ENCODE data around the gene CAV2.

The CAV2 gene

GRCh38 chr7:116522247-116522646 is 22.7 kb downstream of the CAV2 start:
- no peak for TF ChIP-seq POLR2AphosphoS5 (IDR thresholded peaks at IDR 0.05; ENCODE audit: low read depth, low read length)
- TF ChIP-seq FOXP2 (optimal IDR thresholded peaks at IDR 0.05; ENCODE audit: borderline replicate concordance, extremely low read depth, extremely low read length, insufficient read depth): no peak
- no peak for TF ChIP-seq SIN3A (IDR thresholded peaks at IDR 0.05; ENCODE audit: borderline replicate concordance, insufficient read depth, low read length)
- no peak for TF ChIP-seq REST (IDR thresholded peaks at IDR 0.05; ENCODE audit: insufficient read depth in 1 of 2, low read depth in 2 of 2, low read length in 2 of 2)
- TF ChIP-seq TAF1 (IDR thresholded peaks at IDR 0.05; ENCODE audit: borderline replicate concordance, insufficient read depth, low read length): no peak

DNA sequence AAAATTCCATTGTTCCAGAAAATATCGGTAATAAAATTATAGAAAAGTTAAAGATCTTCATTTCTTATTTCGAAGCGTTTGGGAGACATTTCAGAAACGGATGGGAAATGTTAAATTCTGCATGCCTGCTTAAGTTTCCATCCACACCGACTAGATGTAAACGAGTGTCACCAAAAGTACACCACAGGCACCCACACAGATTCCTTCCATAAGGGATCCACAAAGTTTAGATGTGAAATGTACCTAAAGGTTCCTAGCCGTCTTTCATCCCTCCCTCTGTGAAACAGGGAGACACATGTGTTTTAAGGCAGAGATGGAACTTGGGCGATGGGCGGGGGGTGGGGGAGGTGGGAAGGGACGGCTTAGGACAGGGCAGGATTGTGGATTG is 24.7 kb downstream of the CAV2 start:
- no peak for TF ChIP-seq REST (IDR thresholded peaks at IDR 0.05; ENCODE audit: insufficient read depth in 1 of 2, low read depth in 2 of 2, low read length in 2 of 2)
- no peak for TF ChIP-seq FOXP2 (optimal IDR thresholded peaks at IDR 0.05; ENCODE audit: borderline replicate concordance, extremely low read depth, extremely low read length, insufficient read depth)
- no peak for TF ChIP-seq POLR2AphosphoS5 (IDR thresholded peaks at IDR 0.05; ENCODE audit: low read depth, low read length)
- no peak for TF ChIP-seq SIN3A (IDR thresholded peaks at IDR 0.05; ENCODE audit: borderline replicate concordance, insufficient read depth, low read length)
- no peak for TF ChIP-seq TAF1 (IDR thresholded peaks at IDR 0.05; ENCODE audit: borderline replicate concordance, insufficient read depth, low read length)

- no peak for TF ChIP-seq FOXP2 (optimal IDR thresholded peaks at IDR 0.05; ENCODE audit: borderline replicate concordance, extremely low read depth, extremely low read length, insufficient read depth)
- no peak for TF ChIP-seq TAF1 (IDR thresholded peaks at IDR 0.05; ENCODE audit: borderline replicate concordance, insufficient read depth, low read length)
- TF ChIP-seq POLR2AphosphoS5 (IDR thresholded peaks at IDR 0.05; ENCODE audit: low read depth, low read length): no peak
These were observed 25.2 kb downstream of the CAV2 start, which contains the start of gene CAV1 for GRCh38 chr7:116524609-116525297. Gene CAV1, plus strand, starts transcription at chr7:116525036. Its CDS starts 27 bp downstream, at chr7:116525063.

GRCh38 chr7:116525298-116525912 is 25.9 kb downstream of the CAV2 start:
- TF ChIP-seq SIN3A (IDR thresholded peaks at IDR 0.05; ENCODE audit: borderline replicate concordance, insufficient read depth, low read length): no peak
- TF ChIP-seq FOXP2 (optimal IDR thresholded peaks at IDR 0.05; ENCODE audit: borderline replicate concordance, extremely low read depth, extremely low read length, insufficient read depth): no peak
- TF ChIP-seq POLR2AphosphoS5 (IDR thresholded peaks at IDR 0.05; ENCODE audit: low read depth, low read length): no peak
- no peak for TF ChIP-seq REST (IDR thresholded peaks at IDR 0.05; ENCODE audit: insufficient read depth in 1 of 2, low read depth in 2 of 2, low read length in 2 of 2)
- TF ChIP-seq TAF1 (IDR thresholded peaks at IDR 0.05; ENCODE audit: borderline replicate concordance, insufficient read depth, low read length): no peak

- TF ChIP-seq POLR2AphosphoS5 (IDR thresholded peaks at IDR 0.05; ENCODE audit: low read depth, low read length): no peak
- TF ChIP-seq SIN3A (IDR thresholded peaks at IDR 0.05; ENCODE audit: borderline replicate concordance, insufficient read depth, low read length): no peak
- TF ChIP-seq REST (IDR thresholded peaks at IDR 0.05; ENCODE audit: insufficient read depth in 1 of 2, low read depth in 2 of 2, low read length in 2 of 2): 0 out of 4 replicates have a peak, but pooled peaks of 1 of the 2 experiments have one; percentile 26
- TF ChIP-seq FOXP2 (optimal IDR thresholded peaks at IDR 0.05; ENCODE audit: borderline replicate concordance, extremely low read depth, extremely low read length, insufficient read depth): peak; percentile 55
These were observed 26.6 kb downstream of the CAV2 start for GRCh38 chr7:116525913-116526861.

Data from PFSK-1 (cell line).